ENCODE measurements around the gene HGF.

- TF ChIP-seq CTCF (IDR thresholded peaks at IDR 0.05 in 4 of 5, conservative IDR thresholded peaks at IDR 0.05 in 1 of 5) = no peak
- TF ChIP-seq POLR2A (IDR thresholded peaks at IDR 0.05) = no peak
Observed at GRCh38 chr7:81803267-81803666, 33.4 kb upstream of the HGF start.

Data from gastrocnemius medialis (tissue), 4 donors.